Measurements from ENCODE around the gene FGF1.

DNA sequence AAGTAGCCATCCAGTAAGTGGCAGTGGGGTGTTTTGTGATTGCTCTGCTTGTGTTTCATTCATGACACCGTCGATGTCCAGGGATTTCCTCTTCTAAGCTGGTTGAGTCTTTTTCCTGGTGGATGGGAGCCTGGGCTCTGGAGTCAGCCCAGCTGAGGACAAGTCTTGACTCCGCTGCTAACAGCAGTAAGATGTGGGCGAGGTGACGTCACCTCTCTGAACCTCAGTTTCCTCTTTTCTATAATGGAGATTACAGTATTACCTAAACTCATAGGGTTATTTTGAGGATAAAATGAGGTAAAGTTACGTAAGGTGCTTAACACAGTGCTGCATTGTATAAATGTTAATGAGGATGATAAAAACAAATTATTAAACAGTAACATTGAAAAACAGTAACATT lies 21.3 kb downstream of the FGF1 start:
- no peak for TF ChIP-seq SIN3A (IDR thresholded peaks at IDR 0.05; ENCODE audit: borderline replicate concordance, low read depth, low read length)
- no peak for TF ChIP-seq POLR2AphosphoS5 (IDR thresholded peaks at IDR 0.05; ENCODE audit: low read depth, low read length)
- no peak for TF ChIP-seq CTCF (IDR thresholded peaks at IDR 0.05)
- no peak for TF ChIP-seq RAD21 (IDR thresholded peaks at IDR 0.05; ENCODE audit: low read length)
